Upper lobe of left lung (tissue), 4 donors: ENCODE measurements around the gene NREP.

Source experiments
- POLR2A ChIP-seq, 4 donors: fragments of 450-650 bp; IDR thresholded peaks; one replicate each; pipeline ENCODE4 v1.5.1; 2016 to 2017; ENCODE audit warnings: antibody characterized with exemption in 4 of 4, mild to moderate bottlenecking in 2 of 4
- POLR2AphosphoS5 ChIP-seq, 2 donors: sonication (generic); formaldehyde crosslinking; IDR thresholded peaks; one replicate each; pipeline ENCODE4 v1.5.1; 2017; ENCODE audit warnings: antibody characterized with exemption in 2 of 2

DNA sequence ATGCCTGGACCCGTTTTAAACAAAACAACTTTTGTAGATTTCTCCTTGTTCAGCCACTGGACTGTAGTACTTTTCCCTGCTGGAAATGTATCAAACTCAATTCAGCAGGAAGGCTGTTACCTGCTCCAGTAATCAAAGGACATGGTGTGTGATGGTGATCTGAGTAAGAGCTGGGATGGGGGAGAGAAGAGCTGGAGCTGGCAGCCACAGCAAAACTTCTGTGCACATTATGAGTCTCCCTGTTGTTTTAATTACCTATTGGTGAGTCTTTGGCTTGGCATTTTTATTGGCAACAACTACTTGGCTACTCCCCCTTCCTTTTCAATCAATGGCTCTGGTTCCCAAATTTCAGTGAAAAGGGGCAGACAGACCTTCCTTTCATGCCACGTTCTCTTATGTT is 9.7 kb downstream of the NREP start:
- no peak for TF ChIP-seq POLR2AphosphoS5 (IDR thresholded peaks at IDR 0.05)
- TF ChIP-seq POLR2A (IDR thresholded peaks at IDR 0.05) = no peak
